Measurements from ENCODE around the gene YARS2. TPM values are rescaled to one million over a fixed set of nuclear protein-coding genes. Genes with fewer than 3 reads are reported as not detected.
A peak's percentile ranks its signal among the peaks of the same experiment; 100 is the strongest.

The YARS2 gene
- total and polyA plus RNA-seq, 2 of the 13 experiments (the other 11 are each of a cell fraction or from before 2014, with no cell fraction given), result 17.9 to 39.6 TPM

DNA sequence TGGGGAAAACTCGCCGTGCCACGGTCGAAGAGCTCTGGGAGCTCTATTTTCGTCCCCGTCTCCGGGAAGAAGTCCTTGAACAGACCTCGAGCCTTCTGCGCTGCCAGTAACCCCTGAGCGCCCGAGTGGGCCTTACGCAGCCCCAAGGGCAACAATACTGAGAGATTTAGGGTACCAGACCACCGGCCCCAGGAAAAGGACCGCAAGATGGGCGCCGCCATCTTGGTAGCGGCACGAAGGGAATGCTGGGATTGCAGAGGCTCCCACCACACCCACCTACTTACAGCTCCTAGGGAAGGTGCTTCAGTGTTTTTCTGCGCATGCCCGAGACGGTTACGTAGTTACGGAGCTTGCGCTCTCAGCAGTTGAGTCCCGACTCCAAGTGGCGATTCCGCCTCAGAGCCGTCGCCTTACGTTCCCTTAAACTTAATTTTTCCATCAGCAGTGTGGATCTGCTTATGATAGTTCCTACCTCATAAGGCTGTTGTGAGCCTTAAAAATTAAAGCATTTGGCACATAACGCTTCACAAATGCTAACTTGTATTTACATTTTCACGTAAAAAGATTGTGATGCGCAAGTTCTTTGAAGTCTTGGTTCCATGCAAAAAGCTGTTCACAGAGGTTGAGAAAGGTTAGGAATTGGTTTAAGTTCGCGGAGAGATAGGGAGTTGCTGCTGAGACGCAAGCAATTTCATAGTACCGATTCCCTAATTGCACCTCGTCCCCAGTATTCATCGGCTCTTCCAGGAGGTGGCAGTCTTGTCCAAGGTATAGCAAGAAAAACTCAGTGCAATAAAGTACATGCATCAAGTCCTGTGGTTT lies at the start of gene YARS2 (continued):
- no peak for TF ChIP-seq ZNF367 (CRISPR knock-in tag; IDR thresholded peaks at IDR 0.05; ENCODE audit: borderline replicate concordance)
- no peak; the same call in 1 of the 2 replicates for TF ChIP-seq ZNF563 (CRISPR knock-in tag; IDR thresholded peaks at IDR 0.05)
- TF ChIP-seq TBX3 (IDR thresholded peaks at IDR 0.05; ENCODE audit: borderline replicate concordance), result no peak
- TF ChIP-seq ZNF558 (CRISPR knock-in tag; IDR thresholded peaks at IDR 0.05; ENCODE audit: borderline replicate concordance), result no peak
- TF ChIP-seq PBX3 (CRISPR knock-in tag; IDR thresholded peaks at IDR 0.05; ENCODE audit: borderline replicate concordance), result no peak
- 0 out of 2 replicates have a peak, but pooled peaks have one; percentile 44 for TF ChIP-seq ZBTB8A (CRISPR knock-in tag; IDR thresholded peaks at IDR 0.05; ENCODE audit: borderline replicate concordance, low read depth)
- no peak for TF ChIP-seq ZNF496 (CRISPR knock-in tag; IDR thresholded peaks at IDR 0.05; ENCODE audit: insufficient replicate concordance)
- 0 out of 2 replicates have a peak, but pooled peaks have one; percentile 23 for TF ChIP-seq ZNF138 (CRISPR knock-in tag; IDR thresholded peaks at IDR 0.05; ENCODE audit: low read depth)
- TF ChIP-seq HOXA5 (CRISPR knock-in tag; IDR thresholded peaks at IDR 0.05), result 0 out of 2 replicates have a peak, but pooled peaks have one; percentile 57
- TF ChIP-seq ZSCAN9 (CRISPR knock-in tag; IDR thresholded peaks at IDR 0.05; ENCODE audit: borderline replicate concordance), result peak; percentile 43; the same call in 1 of the 2 replicates
- no peak for TF ChIP-seq HOXA7 (CRISPR knock-in tag; IDR thresholded peaks at IDR 0.05)
- TF ChIP-seq POLR2AphosphoS2 (IDR thresholded peaks at IDR 0.05; ENCODE audit: low read depth, low read length), result no peak
- TF ChIP-seq, protein P1, sequence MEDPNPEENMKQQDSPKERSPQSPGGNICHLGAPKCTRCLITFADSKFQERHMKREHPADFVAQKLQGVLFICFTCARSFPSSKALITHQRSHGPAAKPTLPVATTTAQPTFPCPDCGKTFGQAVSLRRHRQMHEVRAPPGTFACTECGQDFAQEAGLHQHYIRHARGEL (CRISPR knock-in tag; IDR thresholded peaks at IDR 0.05), result no peak
- peak; percentile 40; the same call in 1 of the 2 replicates for TF ChIP-seq RARA (CRISPR knock-in tag; IDR thresholded peaks at IDR 0.05)
- TF ChIP-seq, protein P2, sequence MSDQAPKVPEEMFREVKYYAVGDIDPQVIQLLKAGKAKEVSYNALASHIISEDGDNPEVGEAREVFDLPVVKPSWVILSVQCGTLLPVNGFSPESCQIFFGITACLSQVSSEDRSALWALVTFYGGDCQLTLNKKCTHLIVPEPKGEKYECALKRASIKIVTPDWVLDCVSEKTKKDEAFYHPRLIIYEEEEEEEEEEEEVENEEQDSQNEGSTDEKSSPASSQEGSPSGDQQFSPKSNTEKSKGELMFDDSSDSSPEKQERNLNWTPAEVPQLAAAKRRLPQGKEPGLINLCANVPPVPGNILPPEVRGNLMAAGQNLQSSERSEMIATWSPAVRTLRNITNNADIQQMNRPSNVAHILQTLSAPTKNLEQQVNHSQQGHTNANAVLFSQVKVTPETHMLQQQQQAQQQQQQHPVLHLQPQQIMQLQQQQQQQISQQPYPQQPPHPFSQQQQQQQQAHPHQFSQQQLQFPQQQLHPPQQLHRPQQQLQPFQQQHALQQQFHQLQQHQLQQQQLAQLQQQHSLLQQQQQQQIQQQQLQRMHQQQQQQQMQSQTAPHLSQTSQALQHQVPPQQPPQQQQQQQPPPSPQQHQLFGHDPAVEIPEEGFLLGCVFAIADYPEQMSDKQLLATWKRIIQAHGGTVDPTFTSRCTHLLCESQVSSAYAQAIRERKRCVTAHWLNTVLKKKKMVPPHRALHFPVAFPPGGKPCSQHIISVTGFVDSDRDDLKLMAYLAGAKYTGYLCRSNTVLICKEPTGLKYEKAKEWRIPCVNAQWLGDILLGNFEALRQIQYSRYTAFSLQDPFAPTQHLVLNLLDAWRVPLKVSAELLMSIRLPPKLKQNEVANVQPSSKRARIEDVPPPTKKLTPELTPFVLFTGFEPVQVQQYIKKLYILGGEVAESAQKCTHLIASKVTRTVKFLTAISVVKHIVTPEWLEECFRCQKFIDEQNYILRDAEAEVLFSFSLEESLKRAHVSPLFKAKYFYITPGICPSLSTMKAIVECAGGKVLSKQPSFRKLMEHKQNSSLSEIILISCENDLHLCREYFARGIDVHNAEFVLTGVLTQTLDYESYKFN (CRISPR knock-in tag; conservative IDR thresholded peaks at IDR 0.05), result no peak
- TF ChIP-seq ZNF619 (CRISPR knock-in tag; IDR thresholded peaks at IDR 0.05), result 0 out of 2 replicates have a peak, but pooled peaks have one; percentile 36
- TF ChIP-seq, protein P3, sequence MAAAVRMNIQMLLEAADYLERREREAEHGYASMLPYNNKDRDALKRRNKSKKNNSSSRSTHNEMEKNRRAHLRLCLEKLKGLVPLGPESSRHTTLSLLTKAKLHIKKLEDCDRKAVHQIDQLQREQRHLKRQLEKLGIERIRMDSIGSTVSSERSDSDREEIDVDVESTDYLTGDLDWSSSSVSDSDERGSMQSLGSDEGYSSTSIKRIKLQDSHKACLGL (CRISPR knock-in tag; IDR thresholded peaks at IDR 0.05), result 0 out of 2 replicates have a peak, but pooled peaks have one; percentile 28
- TF ChIP-seq ZNF44 (CRISPR knock-in tag; IDR thresholded peaks at IDR 0.05), result no peak
- TF ChIP-seq, protein P4, sequence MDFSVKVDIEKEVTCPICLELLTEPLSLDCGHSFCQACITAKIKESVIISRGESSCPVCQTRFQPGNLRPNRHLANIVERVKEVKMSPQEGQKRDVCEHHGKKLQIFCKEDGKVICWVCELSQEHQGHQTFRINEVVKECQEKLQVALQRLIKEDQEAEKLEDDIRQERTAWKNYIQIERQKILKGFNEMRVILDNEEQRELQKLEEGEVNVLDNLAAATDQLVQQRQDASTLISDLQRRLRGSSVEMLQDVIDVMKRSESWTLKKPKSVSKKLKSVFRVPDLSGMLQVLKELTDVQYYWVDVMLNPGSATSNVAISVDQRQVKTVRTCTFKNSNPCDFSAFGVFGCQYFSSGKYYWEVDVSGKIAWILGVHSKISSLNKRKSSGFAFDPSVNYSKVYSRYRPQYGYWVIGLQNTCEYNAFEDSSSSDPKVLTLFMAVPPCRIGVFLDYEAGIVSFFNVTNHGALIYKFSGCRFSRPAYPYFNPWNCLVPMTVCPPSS (IDR thresholded peaks at IDR 0.05), result no peak
- TF ChIP-seq CHD2 (IDR thresholded peaks at IDR 0.05; ENCODE audit: low read depth, low read length), result no peak
- TF ChIP-seq, protein P5, sequence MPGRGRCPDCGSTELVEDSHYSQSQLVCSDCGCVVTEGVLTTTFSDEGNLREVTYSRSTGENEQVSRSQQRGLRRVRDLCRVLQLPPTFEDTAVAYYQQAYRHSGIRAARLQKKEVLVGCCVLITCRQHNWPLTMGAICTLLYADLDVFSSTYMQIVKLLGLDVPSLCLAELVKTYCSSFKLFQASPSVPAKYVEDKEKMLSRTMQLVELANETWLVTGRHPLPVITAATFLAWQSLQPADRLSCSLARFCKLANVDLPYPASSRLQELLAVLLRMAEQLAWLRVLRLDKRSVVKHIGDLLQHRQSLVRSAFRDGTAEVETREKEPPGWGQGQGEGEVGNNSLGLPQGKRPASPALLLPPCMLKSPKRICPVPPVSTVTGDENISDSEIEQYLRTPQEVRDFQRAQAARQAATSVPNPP (CRISPR knock-in tag; IDR thresholded peaks at IDR 0.05), result no peak

Data from HepG2 (cell line).